CD4-positive, alpha-beta T cell treated with Interleukin-12 subunit alpha and Interleukin-12 subunit beta, for 1 hour (primary cell): ENCODE measurements around the gene STIM1.
A peak's percentile ranks its signal among the peaks of the same experiment; 100 is the strongest.

Experiments
- DNase-seq: peaks from one replicate; pipeline ENCODE4 v3.0.0-alpha.2; 2020

The STIM1 gene

DNA sequence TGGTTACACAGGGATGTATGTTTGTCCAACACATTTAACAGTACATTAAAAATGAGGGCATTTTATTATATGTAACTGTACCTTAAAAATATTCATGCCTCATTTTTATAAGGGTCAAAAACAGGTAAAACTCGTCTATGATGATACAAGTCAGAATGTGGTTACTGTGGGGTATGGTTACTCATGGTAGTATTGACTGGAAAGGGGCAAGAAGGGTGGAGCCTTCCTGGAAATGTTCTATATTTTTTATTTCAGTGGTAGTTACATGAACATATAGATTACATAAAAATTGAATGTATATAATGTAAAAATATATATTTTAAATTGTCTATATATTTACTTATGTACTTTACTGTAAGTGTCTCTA, 99.8 kb downstream of the STIM1 start:
- no peak for DNase-seq

DNA sequence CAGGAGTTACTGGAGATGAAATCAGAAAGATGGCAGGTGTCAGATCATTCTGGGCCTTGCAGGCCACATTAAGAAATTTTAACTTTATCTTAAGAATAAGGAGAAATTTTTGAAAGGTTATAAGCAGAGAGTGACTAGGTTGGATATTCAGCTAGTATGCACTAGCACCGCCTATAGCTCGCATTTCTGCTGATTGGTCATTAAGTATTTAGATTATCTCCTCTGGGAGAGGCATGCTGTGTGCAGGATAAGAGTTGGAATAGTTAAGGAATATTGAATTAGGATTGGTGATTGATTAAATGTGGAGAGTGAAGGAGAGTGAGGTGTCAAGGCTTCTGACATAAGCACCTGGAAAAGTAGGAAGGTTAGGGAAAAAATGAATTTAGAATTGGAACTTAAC, 100.6 kb downstream of the STIM1 start:
- DNase-seq, result no peak

DNA sequence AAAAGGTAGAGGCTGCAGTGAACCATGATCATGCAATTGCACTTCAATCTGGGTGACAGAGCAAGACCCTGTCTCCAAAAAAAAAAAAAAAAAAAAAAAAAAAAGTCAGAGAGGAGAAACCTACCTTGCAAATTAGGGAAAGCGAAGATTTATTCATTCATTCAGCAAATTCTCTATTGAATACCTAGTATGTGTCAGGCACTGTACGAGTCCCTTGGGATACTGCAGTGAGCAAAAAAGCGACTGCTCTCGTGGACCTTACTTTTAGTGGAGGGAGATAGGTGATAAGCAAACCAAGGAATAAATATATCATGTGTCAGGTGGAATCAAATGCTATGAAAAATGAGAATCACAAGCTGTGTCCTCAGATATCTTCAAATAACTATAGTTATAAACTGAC, 101.3 kb downstream of the STIM1 start:
- no peak for DNase-seq

DNA sequence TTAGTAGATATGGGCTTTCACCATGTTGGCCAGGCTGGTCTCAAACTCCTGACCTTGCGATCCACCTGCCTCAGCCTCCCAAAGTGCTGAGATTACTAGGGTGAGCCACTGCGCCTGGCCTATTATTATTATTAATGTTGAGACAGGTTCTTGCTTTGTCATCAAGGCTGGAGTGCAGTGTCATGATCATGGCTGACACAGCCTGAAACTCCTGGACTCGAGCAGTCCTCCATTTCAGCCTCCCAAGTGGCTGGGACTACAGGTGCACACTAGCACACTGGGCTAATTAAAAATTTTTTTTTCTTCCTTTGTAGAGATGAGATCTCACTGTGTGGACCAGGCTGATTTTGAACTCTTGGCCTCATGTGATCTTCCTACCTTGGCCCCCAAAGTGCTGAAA, 102.0 kb downstream of the STIM1 start:
- no peak for DNase-seq

DNA sequence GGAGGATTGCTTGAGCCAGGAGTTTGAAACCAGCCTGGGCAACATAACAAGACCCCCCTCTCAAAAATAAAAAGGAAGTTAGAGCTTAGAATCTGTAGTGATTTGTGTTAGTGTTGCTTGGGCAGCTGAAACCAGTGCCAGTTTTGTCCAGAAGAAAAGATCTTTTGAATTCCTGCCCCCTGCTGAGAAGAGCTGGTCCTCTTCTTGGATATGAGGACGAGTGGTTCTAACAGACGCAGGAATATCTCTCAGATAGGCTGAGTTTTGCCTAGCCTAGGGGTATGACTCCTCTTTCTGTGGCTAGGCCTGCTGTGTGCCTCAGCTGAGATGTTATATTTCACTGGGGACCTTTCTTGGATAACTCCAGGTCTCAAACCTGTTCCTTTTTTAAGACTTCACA, 102.8 kb downstream of the STIM1 start:
- no peak for DNase-seq

DNA sequence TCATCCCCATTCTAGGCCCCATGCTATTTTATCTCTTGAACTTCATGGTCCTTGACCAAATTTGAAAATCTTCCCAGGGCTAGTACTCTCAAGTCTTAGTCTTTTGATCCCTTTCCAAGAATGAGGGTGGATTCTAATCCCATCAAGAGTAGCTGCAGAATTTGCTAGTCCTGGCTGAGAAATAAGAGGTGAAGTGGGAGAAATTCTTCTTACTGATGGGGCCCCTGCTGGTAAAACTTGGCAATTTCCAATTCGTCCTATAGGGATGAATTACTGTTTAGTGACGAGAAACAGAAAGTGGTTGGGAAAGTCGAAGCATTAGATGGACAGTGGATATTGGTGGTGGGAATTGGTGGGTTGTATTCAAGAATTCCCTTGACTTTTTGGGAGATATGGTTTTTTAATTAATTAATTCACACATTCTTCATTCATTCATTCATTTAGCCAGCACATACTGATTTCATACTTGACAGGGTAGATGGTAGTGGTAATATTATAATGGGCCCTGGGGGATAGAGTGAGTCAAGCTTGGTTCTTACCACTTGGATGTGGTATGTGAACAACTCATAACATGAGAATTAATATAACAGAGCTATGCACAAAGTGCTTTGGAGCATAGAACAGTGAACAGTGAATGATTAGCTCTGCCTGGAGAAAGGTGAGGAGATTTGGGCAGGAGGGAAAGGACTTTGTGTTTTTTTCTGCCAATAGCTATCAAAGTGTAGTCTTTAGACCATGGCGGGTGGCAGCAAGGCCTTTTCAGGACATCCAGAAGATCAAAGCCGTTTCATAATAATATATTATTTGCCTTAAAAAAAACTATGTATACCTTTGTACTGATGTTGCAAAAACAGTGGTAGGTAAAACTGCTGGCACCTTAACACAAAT, 103.8 kb downstream of the STIM1 start:
- no peak for DNase-seq

DNA sequence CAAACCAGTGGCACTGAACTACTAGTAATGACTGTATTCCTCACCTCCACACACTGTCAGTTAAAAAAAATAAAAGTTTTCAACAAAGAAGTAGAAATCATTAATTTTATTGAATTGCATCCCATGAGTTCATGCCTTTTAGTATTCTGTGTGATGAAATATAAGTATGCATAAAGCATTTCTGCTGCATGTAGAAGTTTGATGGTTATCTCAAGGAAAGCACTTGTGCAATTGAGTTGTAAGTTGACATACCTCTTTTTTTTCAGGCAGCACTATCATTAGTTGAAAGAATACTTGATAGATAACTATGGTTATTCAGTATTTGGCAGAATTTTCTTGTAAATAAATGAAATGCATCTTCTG, 104.4 kb downstream of the STIM1 start:
- no peak for DNase-seq

DNA sequence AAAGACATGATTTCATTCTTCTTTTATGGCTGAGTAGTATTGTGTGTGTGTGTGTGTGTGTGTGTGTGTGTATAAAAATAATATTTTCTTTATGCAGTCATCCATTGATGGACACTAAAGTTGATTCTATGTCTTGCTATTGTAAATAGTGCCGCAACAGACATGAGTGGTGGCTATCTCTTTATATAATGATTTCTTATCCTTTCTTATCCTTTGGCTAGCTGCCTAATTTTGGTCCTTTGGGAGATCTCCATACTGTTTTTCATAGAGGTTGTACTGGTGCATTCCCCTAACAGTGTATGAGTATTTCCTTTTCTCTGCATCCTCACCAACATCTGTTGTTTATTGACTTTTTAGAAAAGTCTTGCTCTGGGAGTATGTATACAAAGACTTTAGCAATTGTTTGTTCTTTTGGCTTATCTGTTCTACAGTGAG, 107.0 kb downstream of the STIM1 start:
- no peak for DNase-seq

DNA sequence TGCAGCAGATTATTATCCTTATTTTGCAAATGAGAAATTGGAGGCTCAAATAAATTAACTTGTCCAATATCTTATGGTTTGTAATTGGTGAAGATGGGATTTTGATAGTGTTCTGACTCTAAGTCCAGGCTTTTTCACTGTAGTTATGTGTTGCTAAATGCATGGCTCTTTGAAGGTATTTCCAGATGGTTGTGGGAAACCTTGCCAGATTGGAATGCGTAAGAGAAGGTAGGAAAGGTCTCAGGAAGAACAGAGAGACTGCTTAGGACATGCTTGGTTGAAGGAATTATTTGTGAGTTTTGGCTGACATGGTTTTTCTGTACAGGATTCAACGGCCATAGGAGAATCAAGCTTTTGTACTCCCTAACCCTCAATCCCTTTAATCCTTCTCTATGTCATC, 108.6 kb downstream of the STIM1 start:
- DNase-seq, result no peak

DNA sequence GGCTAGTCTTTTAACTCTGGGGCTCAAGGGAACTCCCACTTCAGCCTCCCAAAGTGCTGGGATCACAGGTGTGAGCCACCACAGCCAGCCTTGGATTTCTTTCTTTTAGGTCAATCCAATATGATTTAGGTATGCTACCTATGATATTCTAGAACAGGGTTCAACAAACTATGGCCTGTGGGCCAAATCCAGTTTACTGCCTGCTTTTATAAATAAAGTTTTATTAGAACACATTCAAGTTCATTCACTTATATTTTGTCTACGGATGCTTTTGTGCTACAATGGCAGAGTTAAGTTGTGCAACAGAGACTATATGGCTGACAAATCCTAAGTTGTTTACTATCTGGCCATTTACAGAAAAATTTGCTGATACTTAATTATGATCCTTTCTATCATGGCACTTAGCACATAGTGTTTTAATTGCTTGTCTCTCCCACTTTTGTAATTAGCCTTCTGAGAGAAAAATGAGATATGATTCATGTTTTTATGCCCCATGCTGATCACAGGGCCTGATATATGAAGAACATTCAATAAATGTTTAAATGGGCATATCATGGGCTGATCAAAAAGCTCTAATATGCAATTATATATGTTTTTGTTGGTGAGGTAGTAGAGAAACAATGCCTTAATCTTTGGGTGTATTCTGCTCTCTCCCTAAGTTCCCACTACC, 109.6 kb downstream of the STIM1 start:
- DNase-seq, result no peak

DNA sequence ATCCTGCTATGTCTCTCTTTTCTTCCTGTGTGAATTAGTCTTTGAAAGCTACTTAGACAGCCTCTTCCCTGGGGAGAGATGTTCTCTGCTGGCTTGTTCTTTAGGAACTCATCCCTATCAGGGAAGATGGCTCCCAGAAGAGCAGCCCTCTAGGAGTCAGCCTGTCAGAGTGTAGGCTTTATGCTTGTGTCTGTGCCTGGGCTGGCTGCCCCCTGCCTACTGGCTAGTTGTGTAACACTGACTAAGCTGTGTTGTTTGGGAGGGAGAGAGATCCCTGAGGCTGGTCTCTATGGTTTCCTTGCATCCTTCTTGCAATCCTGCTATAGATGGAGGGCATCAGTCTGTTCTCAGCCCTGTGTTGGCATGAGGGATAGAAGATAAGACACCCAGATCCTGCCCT, 112.2 kb downstream of the STIM1 start:
- DNase-seq, result no peak

DNA sequence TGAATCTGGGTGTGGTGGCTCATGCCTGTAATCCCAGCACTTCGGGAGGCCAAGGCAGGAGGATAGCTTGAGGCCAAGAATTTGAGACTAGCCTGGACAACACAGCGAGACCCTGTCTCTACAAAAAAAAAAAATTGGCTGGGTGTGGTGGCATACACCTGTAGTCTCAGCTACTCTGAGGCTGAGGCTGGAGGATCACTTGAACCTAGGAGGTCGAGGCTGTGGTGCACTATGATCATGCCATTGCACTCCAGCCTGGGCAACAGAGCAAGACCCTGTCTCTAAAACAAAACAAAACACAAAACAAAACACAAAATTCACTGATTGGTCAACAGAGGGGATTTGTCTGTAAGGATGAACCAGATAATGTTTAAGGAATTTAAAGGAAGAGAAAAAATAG, 113.7 kb downstream of the STIM1 start:
- no peak for DNase-seq

DNA sequence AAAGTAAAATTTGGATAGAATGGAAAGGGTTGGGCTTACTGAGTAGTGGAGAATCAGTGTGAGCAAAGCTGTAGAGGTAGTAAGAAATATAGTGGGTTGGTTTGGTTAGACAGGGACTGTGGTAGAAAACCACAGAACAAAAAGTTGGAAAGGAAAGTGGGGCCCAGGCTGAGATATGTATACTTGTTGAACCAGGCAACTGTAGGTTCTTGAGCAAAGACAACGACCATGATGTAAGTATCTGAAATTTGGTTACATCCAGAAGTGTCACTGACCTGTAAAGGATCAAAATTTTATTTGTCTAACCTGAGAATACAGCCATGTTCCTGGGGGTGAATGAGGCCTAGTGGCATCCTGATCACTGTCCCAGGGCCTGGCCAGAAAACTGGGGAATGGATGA, 114.1 kb downstream of the STIM1 start:
- DNase-seq, result peak; percentile 13

DNA sequence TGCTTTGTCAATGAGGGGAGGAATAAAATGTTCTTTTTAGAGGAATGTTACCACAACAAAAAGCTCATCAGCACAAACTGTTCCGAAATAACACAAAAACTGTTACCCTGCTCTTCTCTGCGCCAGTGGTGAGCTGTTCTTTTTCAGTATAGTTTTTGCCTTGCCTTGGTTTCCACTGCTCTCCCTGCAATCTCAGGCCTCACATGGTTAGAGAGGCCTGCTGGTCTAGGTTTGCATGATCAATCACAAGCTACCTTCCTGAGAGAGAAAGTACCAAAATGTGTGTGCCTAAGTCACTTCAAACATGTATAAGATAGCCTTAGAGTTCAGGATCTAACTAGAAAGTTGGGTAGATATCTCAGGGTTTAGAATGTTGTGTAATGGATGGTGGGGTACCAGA, 114.6 kb downstream of the STIM1 start:
- no peak for DNase-seq

DNA sequence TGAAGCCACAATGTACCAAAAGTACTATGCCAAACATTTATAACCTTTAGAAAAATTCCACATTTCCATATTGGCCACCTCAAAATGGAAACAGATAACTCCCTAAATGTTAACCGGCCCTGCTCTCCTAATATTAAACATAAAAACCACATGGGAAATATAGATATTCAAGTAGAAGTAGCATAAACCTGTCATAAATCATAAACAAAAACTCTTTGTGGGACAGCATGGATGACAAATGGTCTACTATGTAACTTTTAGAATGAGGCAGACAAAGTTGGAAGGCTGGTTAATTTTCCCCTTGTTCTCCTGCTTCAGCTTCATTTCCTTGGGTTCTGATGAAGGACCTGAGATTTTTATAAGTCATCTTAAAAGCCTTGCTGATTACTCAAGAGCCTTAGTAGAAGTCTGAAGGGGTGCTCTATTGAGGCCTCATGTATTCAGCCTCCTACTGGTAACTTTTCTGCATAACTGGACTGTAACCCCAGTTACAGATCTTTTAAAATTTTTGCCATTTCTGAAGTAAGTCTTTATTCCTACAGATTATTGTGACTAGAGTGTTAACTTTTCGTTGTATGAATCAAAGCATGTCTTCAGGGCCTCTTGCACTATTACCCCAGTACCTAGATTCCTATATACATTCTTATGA, 116.4 kb downstream of the STIM1 start:
- DNase-seq, result no peak

DNA sequence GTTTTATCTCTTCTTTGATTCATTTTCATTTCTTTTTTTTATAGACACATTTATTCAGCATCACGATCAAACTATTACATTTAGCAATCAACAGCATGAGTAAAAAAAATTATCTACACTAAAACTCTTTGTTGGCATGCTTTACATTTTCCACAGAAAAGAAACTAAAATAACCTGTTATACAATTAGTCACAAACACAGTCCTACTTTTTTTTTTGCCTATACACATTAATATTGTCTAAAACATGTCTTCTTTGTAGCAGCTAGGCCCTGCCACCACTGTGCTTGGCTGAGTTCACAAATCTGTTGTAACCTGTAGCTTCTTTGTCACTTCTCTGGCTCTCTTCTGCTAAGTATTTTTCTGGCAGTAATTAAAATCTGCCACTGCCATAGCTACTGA, 117.0 kb downstream of the STIM1 start:
- DNase-seq, result no peak

DNA sequence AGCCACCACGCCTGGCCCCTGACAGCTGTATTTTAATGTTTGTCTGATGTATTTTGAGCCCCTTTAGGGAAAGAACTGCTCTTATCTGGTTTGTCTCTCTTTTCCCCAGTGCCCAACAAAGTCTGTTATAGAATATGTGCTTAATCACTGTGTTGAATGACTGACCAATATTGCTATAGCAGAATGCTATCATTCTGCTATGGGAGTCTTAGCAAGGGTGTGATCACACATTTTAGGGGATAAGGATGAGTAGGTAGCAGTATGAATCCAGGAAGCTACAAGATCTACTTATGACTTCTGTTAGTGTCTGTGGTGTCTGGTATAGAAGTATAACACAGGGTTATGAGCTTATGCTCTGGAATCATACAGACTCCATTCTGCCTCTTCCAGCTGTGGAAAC, 121.6 kb downstream of the STIM1 start:
- no peak for DNase-seq

DNA sequence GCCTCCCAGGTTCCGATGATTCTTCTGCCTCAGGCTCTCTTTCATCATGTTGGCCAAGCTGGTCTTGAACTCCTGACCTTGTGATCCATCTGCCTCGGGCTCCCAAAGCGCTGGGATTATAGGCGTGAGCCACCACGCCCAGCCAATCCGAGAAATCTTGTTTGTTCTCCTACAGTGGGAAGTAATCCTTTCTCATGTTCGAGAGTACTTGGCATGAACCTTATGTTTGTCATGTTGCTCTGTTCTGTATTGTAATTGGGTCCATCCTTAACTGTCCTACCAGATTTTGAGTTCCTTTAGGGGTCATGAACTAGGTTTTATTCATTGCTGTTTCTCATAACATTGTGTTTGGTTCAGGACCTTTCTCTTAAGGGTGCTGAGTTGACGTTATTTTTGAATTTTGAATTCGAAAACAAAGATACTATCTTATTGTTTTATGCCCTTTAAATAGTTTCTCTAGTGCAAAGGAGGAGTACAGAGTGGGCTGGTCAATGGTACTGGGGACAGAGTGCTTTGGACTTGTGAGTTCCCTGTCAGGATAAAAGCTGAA, 125.7 kb downstream of the STIM1 start:
- DNase-seq, result no peak

DNA sequence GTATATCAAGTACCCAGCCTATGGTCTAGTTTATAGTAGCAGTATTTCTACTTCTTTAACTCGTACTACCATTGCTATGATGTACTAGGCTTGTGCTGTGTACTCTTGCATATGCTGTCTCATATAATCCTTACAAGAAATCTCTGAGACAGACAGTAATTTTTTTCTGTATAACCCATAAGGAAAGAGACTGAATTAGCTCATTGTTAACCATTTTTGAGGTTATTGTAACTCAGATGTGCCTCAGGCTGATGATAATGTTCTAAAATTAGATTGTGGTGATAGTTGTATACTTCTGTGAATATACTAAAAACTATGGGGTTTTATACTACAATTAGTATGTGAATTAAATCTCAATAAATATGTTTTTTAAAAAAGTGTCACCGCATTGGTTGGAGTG, 127.0 kb downstream of the STIM1 start:
- DNase-seq, result no peak

DNA sequence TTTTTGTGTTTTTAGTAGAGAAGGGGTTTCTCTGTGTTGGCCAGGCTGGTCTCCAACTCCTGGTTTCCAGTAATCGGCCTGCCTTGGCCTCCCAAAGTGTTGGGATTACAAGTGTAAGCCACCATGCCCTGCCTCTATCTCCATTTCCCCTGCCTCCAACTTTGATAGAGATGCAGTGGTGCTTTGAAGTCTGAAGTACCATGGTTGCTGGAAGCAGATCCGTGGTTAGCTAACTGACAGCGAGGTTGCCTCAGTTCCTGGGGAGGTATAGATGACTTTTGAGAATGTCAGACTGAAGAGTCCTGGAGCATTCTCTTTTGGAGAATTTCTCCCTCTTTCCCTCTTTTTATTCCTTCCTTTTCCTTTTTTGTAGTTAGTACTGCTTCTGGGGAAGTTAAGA, 127.6 kb downstream of the STIM1 start:
- no peak for DNase-seq

DNA sequence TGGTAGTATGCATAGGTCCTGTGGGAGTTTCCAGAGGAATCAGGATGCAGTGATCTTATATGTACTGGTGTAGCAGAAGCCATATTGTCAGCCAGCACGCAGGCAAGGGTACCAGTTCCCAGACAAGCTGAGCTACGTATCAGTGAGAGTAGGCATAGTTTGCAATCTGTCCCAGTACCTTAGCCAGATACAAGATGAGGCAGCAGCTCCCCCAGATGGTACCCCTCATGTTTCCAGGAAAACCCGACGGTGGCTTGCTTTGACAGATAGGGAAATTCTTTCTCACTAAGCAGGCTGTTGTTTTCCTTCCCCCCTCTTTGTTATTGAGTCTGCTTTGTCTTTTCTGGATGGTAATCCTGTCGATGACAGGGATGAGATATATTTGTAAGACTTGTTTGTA, 129.4 kb downstream of the STIM1 start:
- DNase-seq, result peak; percentile 42

DNA sequence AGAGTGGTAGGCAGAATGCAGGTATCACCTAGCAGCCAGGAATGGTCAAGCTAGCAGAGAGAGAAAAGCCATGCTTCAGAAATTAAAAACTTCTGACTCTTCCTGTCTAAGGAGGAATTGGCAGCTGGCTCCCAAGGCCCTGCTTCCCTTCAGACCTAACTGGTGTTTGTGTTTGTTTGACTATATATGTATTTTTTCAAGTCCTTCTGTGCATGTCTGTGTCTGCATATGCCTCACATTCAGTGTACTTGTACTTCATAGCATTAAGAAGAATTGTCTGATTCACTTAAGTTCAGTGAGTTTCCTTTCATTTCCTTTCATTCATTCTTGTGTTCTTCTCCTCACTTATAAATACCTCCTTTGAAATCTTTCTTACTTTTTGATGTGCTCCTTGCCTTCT, 130.2 kb downstream of the STIM1 start:
- no peak for DNase-seq

DNA sequence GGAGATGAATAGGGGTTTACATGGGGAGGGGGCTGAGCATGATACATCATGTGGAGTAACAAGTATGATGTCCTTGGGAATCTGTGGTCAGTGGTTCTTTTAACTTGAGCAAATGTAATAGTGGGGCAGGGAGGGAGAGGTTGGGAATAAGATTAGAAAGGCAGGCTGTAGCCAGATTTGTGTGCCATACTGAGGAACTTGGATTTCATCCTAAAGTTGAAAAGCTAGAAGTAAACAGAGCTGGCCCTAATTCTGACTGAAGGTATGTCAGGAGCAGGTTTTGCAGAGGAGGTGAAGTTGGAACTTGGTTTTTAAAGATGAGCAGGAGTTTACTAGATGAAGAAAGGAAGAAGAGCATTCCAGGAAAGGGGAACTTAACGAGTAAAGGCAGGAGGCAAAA, 130.8 kb downstream of the STIM1 start:
- DNase-seq, result no peak
